GM04503 (cell line): ENCODE measurements around the gene ATP5MG.

Experiments used
- DNase-seq: peaks from one replicate; pipeline ENCODE4 v3.0.0-alpha.2; 2012; ENCODE audit warnings: low read depth

ATP5MG gene

GRCh38 chr11:118442908-118443589, 41.6 kb downstream of the ATP5MG start:
- no peak for DNase-seq

DNA sequence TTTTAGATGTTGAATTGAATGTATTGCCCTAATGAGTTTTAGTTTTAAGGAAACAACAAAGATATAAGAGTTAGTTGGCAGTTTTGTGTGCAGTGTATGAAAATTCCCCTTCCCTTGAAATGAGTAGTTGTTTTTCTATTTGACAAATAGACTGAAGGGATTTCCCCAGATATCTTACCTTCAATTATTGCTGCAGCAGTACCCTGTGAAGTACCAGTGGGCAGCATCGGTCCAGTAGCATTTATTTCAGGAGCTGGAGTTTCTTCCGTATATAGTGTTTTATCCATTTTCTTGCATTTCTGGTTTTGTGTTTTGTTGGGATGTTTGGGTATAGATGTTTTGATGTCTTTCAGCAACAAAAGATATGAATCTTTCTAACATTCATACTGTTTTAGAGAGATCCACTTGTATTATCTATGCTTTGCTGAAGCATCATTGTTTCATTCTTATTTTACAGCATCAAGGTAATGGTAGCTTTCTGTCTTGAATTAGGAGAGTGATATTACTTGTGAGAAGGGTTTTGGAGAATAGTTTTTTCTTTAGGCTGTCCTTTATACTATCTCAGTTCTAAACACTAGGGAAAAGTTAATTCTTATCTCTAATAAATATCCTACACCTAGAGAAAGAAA, 42.3 kb downstream of the ATP5MG start:
- no peak for DNase-seq

GRCh38 chr11:118447423-118447822, 46.0 kb downstream of the ATP5MG start:
- DNase-seq: no peak

- DNase-seq: no peak
These were observed 46.9 kb downstream of the ATP5MG start for GRCh38 chr11:118448294-118448693.

- no peak for DNase-seq
These were observed 48.0 kb downstream of the ATP5MG start for GRCh38 chr11:118449316-118449918.

GRCh38 chr11:118450451-118450850, 49.0 kb downstream of the ATP5MG start:
- no peak for DNase-seq
